Activated T-helper 2 cell treated with anti-CD3 and anti-CD28 coated beads, Interferon-gamma antibody, Interleukin-2, Interleukin-4, amounts not matched to agents 10 μg/mL and 5 μg/mL and 100 μg/mL, durations not matched to agents 14 hours and 24 hours and 36 hours (primary cell): ENCODE measurements around the gene PTPRCAP. TPM values are rescaled to one million over a fixed set of nuclear protein-coding genes. Genes with fewer than 3 reads are reported as not detected.
"Not testable (repeated sequence)": the region's sequence is repeated elsewhere in the genome, so short reads cannot be mapped to it uniquely, and the experiment has no call there.

Source experiments
- DNase-seq: peaks from one replicate; pipeline ENCODE4 v3.0.0; 2021; ENCODE audit warnings: low spot score
- H3K27ac Mint-ChIP-seq: one replicate; pipeline ENCODE4 v1.8.0; 2021; ENCODE audit warnings: mixed read lengths
- H3K27me3 Mint-ChIP-seq: one replicate; pipeline ENCODE4 v1.8.0; 2021; ENCODE audit warnings: low read depth, mixed read lengths
- H3K36me3 Mint-ChIP-seq: one replicate; pipeline ENCODE4 v1.8.0; 2021; ENCODE audit warnings: low read depth, mixed read lengths
- H3K4me1 Mint-ChIP-seq: one replicate; pipeline ENCODE4 v1.8.0; 2021; ENCODE audit warnings: low read depth, mixed read lengths
- H3K4me3 Mint-ChIP-seq: one replicate; pipeline ENCODE4 v1.8.0; 2021; ENCODE audit warnings: low read depth, mild to moderate bottlenecking, moderate library complexity, mixed read lengths
- H3K9me3 Mint-ChIP-seq: one replicate; pipeline ENCODE4 v1.8.0; 2021; ENCODE audit warnings: mixed read lengths
- intact Hi-C: fragments of 100-400 bp; cut with micrococcal nuclease; formaldehyde crosslinking; loops from one replicate; pipeline ENCODE4 v1.15.1; 2023
- total RNA-seq: library from RNA; stranded (reverse); gene quantifications from 2 replicates; pipeline ENCODE4 v1.2.3, GENCODE V29; 2022

Gene PTPRCAP
- total RNA-seq, 1 donor from 2014 or later, result 89.8 TPM

GRCh38 chr11:67435031-67435726 is 2.3 kb downstream of the PTPRCAP start:
- Mint-ChIP-seq H3K9me3 (no peaks in the 10 kb centered on the region), H3K4me3 (peak overlapping the region; percentile 76), H3K36me3 (peaks cover 68% of the 10 kb centered on the region), H3K27me3 (no peaks in the 10 kb centered on the region), H3K27ac (peak overlapping the region; percentile 63), H3K4me1 (peaks cover 33% of the 10 kb centered on the region)
- no peak for DNase-seq
- intact Hi-C loops, result no loop called here

GRCh38 chr11:67434395-67434881 is 3.0 kb downstream of the PTPRCAP start:
- Mint-ChIP-seq H3K4me3 (peak overlapping the region; percentile 13), H3K27me3 (no peaks in the 10 kb centered on the region), H3K9me3 (no peaks in the 10 kb centered on the region), H3K36me3 (peaks cover 65% of the 10 kb centered on the region), H3K4me1 (peaks cover 27% of the 10 kb centered on the region), H3K27ac (peak overlapping the region; percentile 28)
- intact Hi-C loops, result no loop called here
- no peak for DNase-seq

- H3K36me3 Mint-ChIP-seq, result peaks cover 62% of the 10 kb centered on the region
Measured at GRCh38 chr11:67433536-67434394, 3.7 kb downstream of the PTPRCAP start.

GRCh38 chr11:67432655-67433349 is 4.7 kb downstream of the PTPRCAP start:
- H3K4me1 Mint-ChIP-seq, result peaks cover 20% of the 10 kb centered on the region
- H3K4me3 Mint-ChIP-seq, result no peak overlapping the region
- DNase-seq, result no peak
- peaks cover 57% of the 10 kb centered on the region for H3K36me3 Mint-ChIP-seq
- H3K9me3 Mint-ChIP-seq, result no peaks in the 10 kb centered on the region
- no peaks in the 10 kb centered on the region for H3K27me3 Mint-ChIP-seq
- peak overlapping the region; percentile 31 for H3K27ac Mint-ChIP-seq
- intact Hi-C loops, result no loop called here

More at GRCh38 chr11:67433536-67434394, 3.7 kb downstream of the PTPRCAP start:
- intact Hi-C loops, result no loop called here
- H3K27me3 Mint-ChIP-seq, result no peaks in the 10 kb centered on the region
- H3K27ac Mint-ChIP-seq, result peak overlapping the region; percentile 28
- DNase-seq, result no peak
- H3K9me3 Mint-ChIP-seq, result no peaks in the 10 kb centered on the region
- peak overlapping the region; percentile 21 for H3K4me3 Mint-ChIP-seq
- peaks cover 21% of the 10 kb centered on the region for H3K4me1 Mint-ChIP-seq

- intact Hi-C loops, result no loop called here
- peaks cover 23% of the 10 kb centered on the region for H3K4me1 Mint-ChIP-seq
- no peak for DNase-seq
- peak overlapping the region; percentile 46 for H3K27ac Mint-ChIP-seq
- H3K4me3 Mint-ChIP-seq, result no peak overlapping the region
- H3K36me3 Mint-ChIP-seq, result peaks cover 50% of the 10 kb centered on the region
- H3K27me3 Mint-ChIP-seq, result no peaks in the 10 kb centered on the region
- H3K9me3 Mint-ChIP-seq, result no peaks in the 10 kb centered on the region
Measured at GRCh38 chr11:67431346-67432249, 5.9 kb downstream of the PTPRCAP start.

- no peaks in the 10 kb centered on the region for H3K9me3 Mint-ChIP-seq
- no peak for DNase-seq
- no peaks in the 10 kb centered on the region for H3K27me3 Mint-ChIP-seq
- H3K4me1 Mint-ChIP-seq, result peaks cover 16% of the 10 kb centered on the region
- H3K36me3 Mint-ChIP-seq, result peaks cover 37% of the 10 kb centered on the region
- intact Hi-C loops, result loop anchor here (2.0 kb wide), 1 partner anchor 13 kb away; the partner anchor contains the start of gene CORO1B
- no peak overlapping the region for H3K27ac Mint-ChIP-seq
- peak overlapping the region; percentile 45 for H3K4me3 Mint-ChIP-seq
Measured at GRCh38 chr11:67429722-67430121, 7.8 kb downstream of the PTPRCAP start.

GRCh38 chr11:67429038-67429668 is 8.3 kb downstream of the PTPRCAP start:
- Mint-ChIP-seq H3K36me3 (peaks cover 35% of the 10 kb centered on the region), H3K4me1 (peaks cover 17% of the 10 kb centered on the region), H3K4me3 (peak overlapping the region; percentile 98), H3K9me3 (no peaks in the 10 kb centered on the region), H3K27ac (peak overlapping the region; percentile 93), H3K27me3 (no peaks in the 10 kb centered on the region)
- intact Hi-C loops, result loop anchor here (2.0 kb wide), 1 partner anchor 14 kb away; the partner anchor contains the start of gene CORO1B
- no peak for DNase-seq

GRCh38 chr11:67428052-67429001 is 9.2 kb downstream of the PTPRCAP start, which contains the start of gene RPS6KB2:
Gene RPS6KB2 (plus strand): TSS chr11:67428494. CDS start chr11:67428546, 52 bp downstream.
- Mint-ChIP-seq H3K4me1 (peaks cover 15% of the 10 kb centered on the region), H3K9me3 (no peaks in the 10 kb centered on the region), H3K27ac (peak within 1 kb of the TSS; percentile 93), H3K4me3 (peak within 1 kb of the TSS; percentile 98), H3K27me3 (no peaks in the 10 kb centered on the region), H3K36me3 (peaks cover 33% of the 10 kb centered on the region)
- peak; percentile 98 for DNase-seq
- intact Hi-C loops, result loop anchor here (1.0 to 2.0 kb wide), 4 partner anchors 8 to 41 kb away; partner anchors contain the start of genes CORO1B, PPP1CA and TMEM134

GRCh38 chr11:67427364-67427859 is 10.1 kb downstream of the PTPRCAP start:
- Mint-ChIP-seq H3K27ac (peak overlapping the region; percentile 93), H3K4me3 (peak overlapping the region; percentile 98), H3K36me3 (peaks cover 27% of the 10 kb centered on the region), H3K4me1 (peaks cover 13% of the 10 kb centered on the region)
- H3K9me3 Mint-ChIP-seq, DNase-seq, H3K27me3 Mint-ChIP-seq, intact Hi-C loops: not testable (repeated sequence)

GRCh38 chr11:67423891-67424613 is 13.4 kb downstream of the PTPRCAP start:
- DNase-seq, result no peak
- peaks cover 14% of the 10 kb centered on the region for H3K4me1 Mint-ChIP-seq
- intact Hi-C loops, result loop anchor here (5.0 kb wide), 2 partner anchors 83 to 383 kb away; partner anchors contain the start of genes CDK2AP2 and PITPNM1
- no peaks in the 10 kb centered on the region for H3K9me3 Mint-ChIP-seq
- no peak overlapping the region for H3K27ac Mint-ChIP-seq
- peaks cover 7% of the 10 kb centered on the region for H3K36me3 Mint-ChIP-seq
- H3K4me3 Mint-ChIP-seq, result no peak overlapping the region
- H3K27me3 Mint-ChIP-seq, result peaks cover 1% of the 10 kb centered on the region
